PC-9 (cell line): ENCODE measurements around the gene ZFYVE27. TPM values are rescaled to one million over a fixed set of nuclear protein-coding genes. Genes with fewer than 3 reads are reported as not detected.
A peak's percentile ranks its signal among the peaks of the same experiment; 100 is the strongest.
"Not testable (repeated sequence)": the region's sequence is repeated elsewhere in the genome, so short reads cannot be mapped to it uniquely, and the experiment has no call there.

ENCODE experiments used
- BruUV-seq: library from RNA; stranded (reverse); fragments of 400-500 nt; replicated peaks from 2 replicates; lab custom pipeline; 2021; lab: Mats Ljungman, UMichigan
- CTCF ChIA-PET: fragments of 300-600 bp; sonication (Branson Sonifier 250); formaldehyde crosslinking; loops from one replicate; lab custom pipeline; 2022; ENCODE audit warnings: antibody characterized with exemption; lab: Charles Lee
- POLR2A ChIA-PET: fragments of 300-600 bp; sonication (Branson Sonifier 250); formaldehyde crosslinking; loops from one replicate; lab custom pipeline; 2022; ENCODE audit warnings: antibody characterized with exemption; ENCODE audit not compliant: unreplicated experiment; lab: Charles Lee
- DNase-seq, 2 experiments: peaks; one replicate each; pipeline versions ENCODE4 v3.0.0 to v3.0.0-alpha.2; 2015 to 2022; ENCODE audit warnings: mixed read lengths in 1 of 2
- H2AFZ ChIP-seq: fragments of 200-600 bp; sonication (generic); 2 replicates; pipeline ENCODE4 v1.8.1; 2017; ENCODE audit warnings: antibody characterized with exemption
- H3F3A ChIP-seq: fragments of 200-600 bp; sonication (generic); 2 replicates; pipeline ENCODE4 v1.8.1; 2017; ENCODE audit warnings: antibody characterized with exemption, mild to moderate bottlenecking, low read depth; ENCODE audit not compliant: insufficient read depth
- H3K27ac ChIP-seq: fragments of 200-600 bp; sonication (generic); 2 replicates; pipeline ENCODE4 v1.6.1; 2016; ENCODE audit warnings: mixed run types
- H3K27me3 ChIP-seq: fragments of 200-600 bp; sonication (generic); 2 replicates; pipeline ENCODE4 v1.6.1; 2016; ENCODE audit warnings: low read depth, mixed run types; ENCODE audit not compliant: insufficient read depth
- H3K36me3 ChIP-seq: fragments of 200-600 bp; sonication (generic); 2 replicates; pipeline ENCODE4 v1.6.1; 2016; ENCODE audit warnings: low read depth, mixed run types
- H3K4me1 ChIP-seq: fragments of 200-600 bp; sonication (generic); replicated peaks from 2 replicates; pipeline ENCODE4 v1.6.1; 2016; ENCODE audit warnings: mixed run types; ENCODE audit not compliant: insufficient read depth
- H3K4me2 ChIP-seq: fragments of 200-600 bp; sonication (generic); 2 replicates; pipeline ENCODE4 v1.6.1; 2017; ENCODE audit warnings: mixed run types
- H3K4me3 ChIP-seq: fragments of 200-600 bp; sonication (generic); 2 replicates; pipeline ENCODE4 v1.6.1; 2016; ENCODE audit warnings: mixed run types
- H3K79me2 ChIP-seq: fragments of 200-600 bp; sonication (generic); 2 replicates; pipeline ENCODE4 v1.6.1; 2017; ENCODE audit warnings: low read depth, mixed run types
- H3K9me2 ChIP-seq: fragments of 200-600 bp; sonication (generic); 2 replicates; pipeline ENCODE4 v1.8.1; 2017; ENCODE audit warnings: mild to moderate bottlenecking; ENCODE audit not compliant: insufficient read depth
- H3K9me3 ChIP-seq: fragments of 200-600 bp; sonication (generic); 2 replicates; pipeline ENCODE4 v1.8.1; 2016; ENCODE audit warnings: low read depth; ENCODE audit not compliant: insufficient read depth
- H4K20me1 ChIP-seq: fragments of 200-600 bp; sonication (generic); 2 replicates; pipeline ENCODE4 v1.8.1; 2017; ENCODE audit not compliant: insufficient read depth
- CTCF ChIP-seq: fragments of 200-600 bp; sonication (generic); conservative IDR thresholded peaks from 2 replicates; pipeline ENCODE4 v1.6.1; 2017; ENCODE audit warnings: mixed run types, antibody characterized with exemption, mild to moderate bottlenecking, moderate library complexity
- EZH2 ChIP-seq: fragments of 200-600 bp; sonication (generic); IDR thresholded peaks from 2 replicates; pipeline ENCODE4 v1.8.0; 2017; ENCODE audit warnings: antibody characterized with exemption, low read depth
- intact Hi-C: fragments of 100-400 bp; cut with micrococcal nuclease; formaldehyde crosslinking; loops from one replicate; pipeline ENCODE4 v1.10.0; 2022; ENCODE audit not compliant: unreplicated experiment
- total RNA-seq: library from RNA; stranded (reverse); gene quantifications from 2 replicates; pipeline ENCODE4 v1.2.3, GENCODE V29; 2021

ZFYVE27 gene
- total RNA-seq, 1 experiment from 2014 or later: 21.6 TPM

GRCh38 chr10:97689559-97690020 lies 47.3 kb upstream of the ZFYVE27 start:
- Histone ChIP-seq H3K9me3 (no peaks in the 10 kb centered on the region), H3K4me2 (no peak overlapping the region), H3K27ac (peak overlapping the region; percentile 77), H3K27me3 (no peaks in the 10 kb centered on the region), H3F3A (peaks cover 31% of the 10 kb centered on the region), H3K9me2 (no peaks in the 10 kb centered on the region), H2AFZ (no peak overlapping the region), H3K4me3 (no peak overlapping the region), H4K20me1 (no peaks in the 10 kb centered on the region), H3K79me2 (peaks cover 21% of the 10 kb centered on the region), H3K36me3 (no peaks in the 10 kb centered on the region), H3K4me1 (peaks cover 39% of the 10 kb centered on the region)
- ChIA-PET CTCF (interaction anchor here (0.6 to 0.7 kb wide), 2 partner anchors 608 to 1557 kb away, joined by 3 read pairs; no protein-coding TSS in a partner anchor), POLR2A (interaction anchor here (0.5 to 0.6 kb wide), 3 partner anchors 37 to 1992 kb away, joined by 3 to 4 read pairs (median 3); no protein-coding TSS in a partner anchor)
- intact Hi-C loops: loop anchor here (10.0 kb wide), 1 partner anchor 195 kb away; no protein-coding TSS in a partner anchor
- DNase-seq: peak; percentile 50 to 84
- TF ChIP-seq EZH2: no peak
- TF ChIP-seq CTCF: no peak
- BruUV-seq: no TSS peak

GRCh38 chr10:97690133-97690532 lies 46.8 kb upstream of the ZFYVE27 start:
- Histone ChIP-seq H3K27me3 (no peaks in the 10 kb centered on the region), H3K9me3 (no peaks in the 10 kb centered on the region), H3K4me1 (peaks cover 34% of the 10 kb centered on the region), H3K27ac (peak overlapping the region; percentile 77), H3F3A (peaks cover 25% of the 10 kb centered on the region), H3K79me2 (peaks cover 16% of the 10 kb centered on the region), H3K4me3 (no peak overlapping the region), H3K9me2 (no peaks in the 10 kb centered on the region), H3K36me3 (no peaks in the 10 kb centered on the region), H4K20me1 (no peaks in the 10 kb centered on the region), H3K4me2 (no peak overlapping the region), H2AFZ (no peak overlapping the region)
- no TSS peak for BruUV-seq
- ChIA-PET CTCF (no interaction called here), POLR2A (interaction anchor here (0.5 kb wide), 1 partner anchor 37 kb away, joined by 3 read pairs; no protein-coding TSS in a partner anchor)
- TF ChIP-seq CTCF: no peak
- TF ChIP-seq EZH2: no peak
- intact Hi-C loops: no loop called here
- DNase-seq: no peak

- DNase-seq, BruUV-seq, H3F3A ChIP-seq, intact Hi-C loops, H3K27ac ChIP-seq, H3K36me3 ChIP-seq, H3K4me1 ChIP-seq, H3K9me2 ChIP-seq, H3K4me3 ChIP-seq, H4K20me1 ChIP-seq, H3K4me2 ChIP-seq, H3K27me3 ChIP-seq, H3K9me3 ChIP-seq, H2AFZ ChIP-seq, CTCF ChIA-PET, H3K79me2 ChIP-seq, POLR2A ChIA-PET: not testable (repeated sequence)
Observed at GRCh38 chr10:97698072-97698655, 38.8 kb upstream of the ZFYVE27 start.
